ENCODE results near the gene CEP192.

Gene CEP192

DNA sequence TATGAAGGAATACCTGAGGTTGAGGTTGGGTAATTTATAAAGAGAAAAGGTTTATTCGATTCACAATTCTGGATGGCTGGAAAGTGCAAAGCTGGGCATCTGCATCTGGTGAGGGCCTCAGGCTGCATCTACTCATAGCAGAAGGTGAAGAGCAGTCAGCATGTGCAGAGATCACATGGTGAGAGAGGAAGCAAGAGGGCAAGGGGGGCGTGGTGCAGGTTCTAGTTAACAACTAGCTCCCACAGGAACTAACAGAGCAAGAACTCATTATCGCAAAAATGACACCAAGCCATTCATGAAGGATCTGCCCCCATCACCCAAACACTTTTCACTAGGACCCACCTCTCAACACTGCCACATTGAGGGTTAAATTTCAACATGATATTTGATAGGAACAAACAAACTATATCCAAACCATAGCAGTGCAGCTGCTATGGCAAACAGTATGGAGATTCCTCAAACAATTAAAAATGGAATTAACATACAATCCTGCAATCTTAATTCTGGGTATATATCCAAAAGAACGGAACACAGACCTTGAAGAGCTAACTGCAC is 154.6 kb downstream of the CEP192 start:
- CTCF ChIA-PET, result no interaction called here
- DNase-seq (ENCODE audit: low spot score), result no peak
- POLR2A ChIA-PET (ENCODE audit: low non-redundant PET), result no interaction called here
- TF ChIP-seq, protein P1, sequence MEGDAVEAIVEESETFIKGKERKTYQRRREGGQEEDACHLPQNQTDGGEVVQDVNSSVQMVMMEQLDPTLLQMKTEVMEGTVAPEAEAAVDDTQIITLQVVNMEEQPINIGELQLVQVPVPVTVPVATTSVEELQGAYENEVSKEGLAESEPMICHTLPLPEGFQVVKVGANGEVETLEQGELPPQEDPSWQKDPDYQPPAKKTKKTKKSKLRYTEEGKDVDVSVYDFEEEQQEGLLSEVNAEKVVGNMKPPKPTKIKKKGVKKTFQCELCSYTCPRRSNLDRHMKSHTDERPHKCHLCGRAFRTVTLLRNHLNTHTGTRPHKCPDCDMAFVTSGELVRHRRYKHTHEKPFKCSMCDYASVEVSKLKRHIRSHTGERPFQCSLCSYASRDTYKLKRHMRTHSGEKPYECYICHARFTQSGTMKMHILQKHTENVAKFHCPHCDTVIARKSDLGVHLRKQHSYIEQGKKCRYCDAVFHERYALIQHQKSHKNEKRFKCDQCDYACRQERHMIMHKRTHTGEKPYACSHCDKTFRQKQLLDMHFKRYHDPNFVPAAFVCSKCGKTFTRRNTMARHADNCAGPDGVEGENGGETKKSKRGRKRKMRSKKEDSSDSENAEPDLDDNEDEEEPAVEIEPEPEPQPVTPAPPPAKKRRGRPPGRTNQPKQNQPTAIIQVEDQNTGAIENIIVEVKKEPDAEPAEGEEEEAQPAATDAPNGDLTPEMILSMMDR (conservative IDR thresholded peaks at IDR 0.05; ENCODE audit: low read depth), result no peak
- no peak overlapping the region for H3K27ac ChIP-seq

DNA sequence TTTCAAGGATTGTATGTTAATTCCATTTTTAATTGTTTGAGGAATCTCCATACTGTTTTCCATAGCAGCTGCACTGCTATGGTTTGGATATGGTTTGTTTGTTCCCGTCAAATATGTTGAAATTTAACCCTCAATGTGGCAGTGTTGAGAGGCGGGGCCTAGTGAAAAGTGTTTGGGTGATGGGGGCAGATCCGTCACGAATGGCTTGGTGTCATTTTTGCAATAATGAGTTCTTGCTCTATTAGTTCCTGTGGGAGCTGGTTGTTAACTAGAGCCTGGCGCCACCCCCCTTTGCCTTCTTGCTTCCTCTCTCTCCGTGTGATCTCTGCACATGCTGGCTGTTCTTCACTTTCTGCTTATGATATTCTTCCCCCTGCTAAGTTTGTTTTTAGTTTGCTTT is 156.0 kb downstream of the CEP192 start:
- TF ChIP-seq, protein P1 (conservative IDR thresholded peaks at IDR 0.05; ENCODE audit: low read depth), result no peak
- no peak overlapping the region for H3K27ac ChIP-seq
- DNase-seq (ENCODE audit: low spot score), result no peak
- POLR2A ChIA-PET (ENCODE audit: low non-redundant PET), result no interaction called here
- CTCF ChIA-PET, result no interaction called here

DNA sequence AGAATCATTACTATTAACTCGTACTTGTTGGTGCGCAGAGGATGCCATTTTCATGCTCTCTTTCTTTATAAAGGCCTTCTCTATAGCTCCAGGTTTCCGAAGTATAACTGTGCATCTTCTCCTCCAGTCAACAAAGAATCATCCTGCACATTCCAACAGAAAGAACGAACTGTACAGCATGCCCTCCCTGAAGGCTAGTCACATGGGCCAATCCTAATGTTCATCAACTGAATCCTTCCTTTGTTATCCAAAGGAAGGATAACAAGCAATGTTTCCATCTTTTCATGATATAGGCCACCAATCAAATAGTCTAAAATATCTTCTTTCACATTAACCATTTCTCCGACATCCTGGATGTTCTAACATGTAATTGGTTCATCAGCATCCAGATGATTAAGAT is 160.5 kb downstream of the CEP192 start:
- DNase-seq (ENCODE audit: low spot score), result no peak
- CTCF ChIA-PET, result no interaction called here
- no peak overlapping the region for H3K27ac ChIP-seq
- TF ChIP-seq, protein P1 (conservative IDR thresholded peaks at IDR 0.05; ENCODE audit: low read depth), result no peak
- POLR2A ChIA-PET (ENCODE audit: low non-redundant PET), result no interaction called here

DNA sequence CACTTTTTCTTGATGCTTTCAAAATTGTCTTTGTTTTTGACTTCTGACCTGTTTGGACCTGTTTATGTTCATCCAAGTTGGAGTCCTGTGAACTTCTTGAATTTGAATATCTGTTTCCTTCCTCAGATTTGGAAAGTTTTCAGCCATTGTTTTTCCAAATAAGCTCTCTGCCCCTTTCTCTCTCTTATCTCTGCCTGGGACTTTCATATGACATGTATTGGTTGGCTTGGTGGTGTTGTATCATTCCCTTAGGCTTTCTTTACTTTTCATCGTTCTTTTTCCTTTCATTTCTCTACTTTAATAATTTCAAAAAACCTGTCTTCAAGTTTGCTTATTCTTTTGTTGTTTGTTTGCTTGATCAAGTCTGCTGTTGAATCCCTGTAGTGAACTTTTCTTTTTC is 167.3 kb downstream of the CEP192 start:
- no peak overlapping the region for H3K27ac ChIP-seq
- ChIA-PET POLR2A (ENCODE audit: low non-redundant PET) (interaction anchor here (0.7 kb wide), 1 partner anchor 31 kb away, joined by 7 read pairs; no protein-coding TSS in a partner anchor), CTCF (interaction anchor here (0.6 to 1.1 kb wide), 3 partner anchors 46 to 782 kb away, joined by 3 to 6 read pairs (median 6); no protein-coding TSS in a partner anchor)
- no peak for DNase-seq (ENCODE audit: low spot score)
- TF ChIP-seq, protein P1 (conservative IDR thresholded peaks at IDR 0.05; ENCODE audit: low read depth), result no peak

DNA sequence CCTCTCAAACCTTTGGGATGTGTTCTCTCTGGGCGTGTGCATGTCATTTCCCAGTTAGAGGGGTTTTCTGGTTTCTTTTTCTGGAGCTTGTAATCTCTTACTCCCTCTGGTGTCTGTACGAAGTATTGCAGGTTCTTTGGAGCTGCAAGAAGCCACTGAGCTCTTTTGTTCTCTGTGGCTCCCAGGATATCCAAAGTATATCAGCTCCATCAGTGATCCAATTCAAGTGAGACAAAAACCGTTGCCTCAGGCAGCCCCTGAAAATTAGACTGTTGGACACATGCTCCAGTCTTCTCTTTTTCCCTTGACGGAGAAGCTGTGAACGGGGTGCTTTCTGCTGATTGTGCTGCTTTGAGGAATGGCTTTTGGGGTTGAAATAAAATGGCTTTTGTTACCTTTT is 168.4 kb downstream of the CEP192 start:
- CTCF ChIA-PET, result interaction anchor here (0.5 to 1.1 kb wide), 7 partner anchors 10 to 497 kb away, joined by 3 to 6 read pairs (median 3); no protein-coding TSS in a partner anchor

DNA sequence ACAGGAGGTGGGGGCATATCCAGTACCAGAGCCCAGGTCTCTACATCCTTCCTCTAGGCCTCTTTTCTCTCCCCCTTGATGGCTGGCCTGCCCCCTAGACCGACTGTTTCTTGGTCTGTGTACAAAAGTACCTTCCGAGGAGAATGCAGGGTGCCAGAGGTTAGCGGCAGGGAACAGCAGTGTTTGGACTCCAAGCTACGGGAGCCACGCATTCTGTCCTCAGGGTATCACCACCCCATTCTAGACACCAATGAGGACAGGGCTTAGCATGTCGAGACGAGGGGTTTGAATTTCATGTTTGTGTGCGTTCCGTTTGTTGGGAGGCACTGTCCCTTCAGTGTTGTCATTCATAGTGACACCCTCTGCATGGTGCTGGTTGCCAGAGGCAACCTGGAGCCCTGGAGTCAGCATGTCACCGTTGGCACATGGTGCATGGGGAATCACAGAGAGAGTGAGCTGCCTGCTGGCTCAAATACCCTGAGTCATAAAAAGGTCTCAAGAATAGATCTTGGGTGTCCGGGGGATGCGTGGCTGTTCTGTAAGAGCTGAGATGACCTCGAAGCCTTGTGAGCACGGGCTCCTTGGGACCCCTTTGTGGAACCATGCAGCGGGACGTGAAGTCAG is 170.2 kb downstream of the CEP192 start:
- ChIA-PET CTCF (interaction anchor here (1.0 kb wide), 1 partner anchor 57 kb away, joined by 8 read pairs; the partner anchor contains the start of gene LDLRAD4), POLR2A (ENCODE audit: low non-redundant PET) (no interaction called here)
- TF ChIP-seq, protein P1 (conservative IDR thresholded peaks at IDR 0.05; ENCODE audit: low read depth), result no peak
- H3K27ac ChIP-seq, result no peak overlapping the region
- no peak for DNase-seq (ENCODE audit: low spot score)

More for the DNA sequence above, 168.4 kb downstream of the CEP192 start:
- peak; percentile 63 for DNase-seq (ENCODE audit: low spot score)
- TF ChIP-seq, protein P1 (conservative IDR thresholded peaks at IDR 0.05; ENCODE audit: low read depth), result peak; percentile 85
- POLR2A ChIA-PET (ENCODE audit: low non-redundant PET), result no interaction called here
- H3K27ac ChIP-seq, result no peak overlapping the region

All from RWPE1 (cell line).